Mesothelial cell of epicardium (in vitro differentiated cells): ENCODE measurements around the gene OTOS. TPM values are rescaled to one million over a fixed set of nuclear protein-coding genes. Genes with fewer than 3 reads are reported as not detected.

Experiments used
- DNase-seq, 2 experiments: peaks; one replicate each; pipeline ENCODE4 v3.0.0; 2021; ENCODE audit warnings: low spot score in 2 of 2; ENCODE audit not compliant: unreplicated experiment in 2 of 2
- H3K27ac Mint-ChIP-seq: 2 replicates; pipeline ENCODE4 v1.8.0; 2021; ENCODE audit warnings: mixed read lengths
- H3K27me3 Mint-ChIP-seq: 2 replicates; pipeline ENCODE4 v1.8.0; 2021; ENCODE audit warnings: low read depth, mixed read lengths
- H3K36me3 Mint-ChIP-seq: 2 replicates; pipeline ENCODE4 v1.8.0; 2021; ENCODE audit warnings: mixed read lengths
- H3K4me1 Mint-ChIP-seq: 2 replicates; pipeline ENCODE4 v1.8.0; 2021; ENCODE audit warnings: mixed read lengths
- H3K4me3 Mint-ChIP-seq: 2 replicates; pipeline ENCODE4 v1.8.0; 2021; ENCODE audit warnings: mild to moderate bottlenecking, moderate library complexity, mixed read lengths
- H3K9me3 Mint-ChIP-seq: 2 replicates; pipeline ENCODE4 v1.8.0; 2021; ENCODE audit warnings: mixed read lengths
- CTCF ChIP-seq: fragments of 200-600 bp; sonication (generic); IDR thresholded peaks from one replicate; pipeline ENCODE4 v1.5.0; 2021; ENCODE audit warnings: antibody characterized with exemption; ENCODE audit not compliant: unreplicated experiment
- total RNA-seq: library from RNA; stranded (reverse); gene quantifications from 3 replicates; pipeline ENCODE4 v1.2.1, GENCODE V29; 2021

OTOS gene
- total RNA-seq, 1 donor from 2014 or later, result not detected

DNA sequence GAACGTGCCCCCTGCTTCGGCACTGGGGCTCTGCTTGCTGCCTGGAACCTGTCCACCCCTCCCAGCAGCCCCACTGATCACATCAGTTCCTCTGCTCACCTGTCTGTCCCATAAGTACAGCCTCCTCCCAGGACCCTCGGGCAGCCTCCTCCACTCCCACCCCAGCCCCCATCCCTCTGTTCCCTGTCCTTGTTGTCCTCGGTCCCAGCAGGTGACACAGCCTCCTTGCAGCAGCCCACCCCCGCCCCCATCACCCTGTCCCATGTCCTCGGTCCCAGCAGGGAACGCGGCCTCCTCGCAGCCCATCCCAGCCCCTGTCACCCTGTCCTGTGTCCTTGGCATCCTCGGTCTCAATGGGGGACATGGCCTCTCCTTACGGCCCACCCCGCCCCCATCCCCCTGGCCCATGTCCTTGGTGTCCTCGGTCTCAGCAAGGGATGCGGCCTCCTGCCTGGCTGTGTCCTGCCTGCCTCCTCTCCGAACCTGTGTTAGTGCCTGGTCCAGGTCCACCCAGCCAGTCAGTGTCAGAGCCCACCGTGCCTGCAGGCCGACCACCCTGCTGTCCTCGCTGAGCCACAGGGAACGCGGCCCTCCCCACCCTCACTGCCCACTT lies 4.3 kb upstream of the OTOS start:
- Mint-ChIP-seq H3K9me3 (no peaks in the 10 kb centered on the region), H3K27me3 (peaks cover 28% of the 10 kb centered on the region), H3K4me1 (peaks cover 2% of the 10 kb centered on the region), H3K36me3 (no peaks in the 10 kb centered on the region), H3K4me3 (no peak overlapping the region), H3K27ac (no peak overlapping the region)
- DNase-seq, result no peak
- TF ChIP-seq CTCF, result no peak

DNA sequence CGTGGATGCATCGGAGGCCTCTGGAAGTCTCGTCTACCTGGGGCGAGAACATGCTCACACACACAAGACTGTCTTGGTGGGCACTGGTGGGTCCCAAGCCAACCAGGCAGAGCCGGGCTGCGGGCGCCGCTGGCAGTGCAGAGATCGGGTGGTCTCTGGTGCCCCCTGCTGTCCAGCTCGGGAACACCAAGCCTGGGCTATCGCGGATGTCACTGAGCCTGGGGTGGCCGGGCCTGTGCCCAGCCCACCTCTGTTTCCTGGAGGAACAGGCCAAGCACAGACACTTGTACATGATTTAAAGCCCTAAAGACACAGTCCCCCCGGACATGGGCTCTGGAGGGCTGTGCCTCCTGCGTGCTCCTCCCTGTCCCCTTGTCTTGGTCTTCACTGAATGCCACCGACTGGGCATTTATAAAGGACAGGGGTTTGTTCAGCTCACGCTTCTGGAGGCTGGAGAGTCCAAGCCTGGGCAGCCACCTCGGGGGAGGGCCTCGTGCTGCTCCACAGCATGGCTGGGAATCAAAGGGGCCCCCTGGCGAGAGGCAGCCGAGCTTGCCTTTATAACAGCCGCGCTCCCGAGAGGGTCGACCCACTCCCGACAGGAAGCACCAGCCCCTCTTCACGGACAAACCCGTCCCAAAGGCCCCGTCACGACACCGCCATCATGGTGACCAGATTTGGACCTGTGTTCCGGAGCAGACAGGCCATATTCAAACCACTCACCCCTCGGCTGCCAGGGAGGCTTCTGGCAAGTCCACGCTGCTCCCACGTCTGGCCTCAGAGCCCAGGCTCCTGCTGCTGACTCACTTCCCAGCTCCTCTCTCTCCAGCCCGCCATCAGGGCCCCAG lies 3.6 kb upstream of the OTOS start:
- DNase-seq, result peak; percentile 63 to 95
- Mint-ChIP-seq H3K9me3 (no peaks in the 10 kb centered on the region), H3K27ac (no peak overlapping the region), H3K36me3 (no peaks in the 10 kb centered on the region), H3K4me3 (no peak overlapping the region), H3K27me3 (peaks cover 32% of the 10 kb centered on the region), H3K4me1 (peaks cover 2% of the 10 kb centered on the region)
- TF ChIP-seq CTCF, result peak; percentile 96

- H3K4me1 Mint-ChIP-seq, result peaks cover 2% of the 10 kb centered on the region
- DNase-seq, result no peak
- no peak for TF ChIP-seq CTCF
- no peak overlapping the region for H3K27ac Mint-ChIP-seq
- H3K27me3 Mint-ChIP-seq, result peaks cover 34% of the 10 kb centered on the region
- no peak overlapping the region for H3K4me3 Mint-ChIP-seq
- H3K9me3 Mint-ChIP-seq, result no peaks in the 10 kb centered on the region
- H3K36me3 Mint-ChIP-seq, result no peaks in the 10 kb centered on the region
These were observed 2.8 kb upstream of the OTOS start for GRCh38 chr2:240143276-240143675.

DNA sequence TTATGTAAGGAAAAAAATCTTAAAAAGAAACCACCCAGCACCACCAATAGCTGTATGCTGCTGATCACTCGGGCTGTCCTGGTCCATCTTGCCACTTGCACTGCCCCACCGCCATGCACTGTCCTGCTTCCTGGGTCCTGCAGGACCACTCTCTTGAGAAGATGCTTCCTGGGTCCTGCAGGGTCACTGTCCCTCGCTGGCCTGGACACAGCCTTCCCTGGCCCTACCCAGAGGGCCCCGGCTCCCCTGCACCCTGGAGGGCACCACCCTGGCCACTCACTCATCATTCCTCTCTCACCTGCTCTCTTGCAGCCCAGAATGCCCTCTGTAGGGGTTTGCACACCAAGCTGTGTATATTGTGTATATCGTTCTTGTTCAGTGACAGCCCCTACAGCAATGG lies 2.4 kb upstream of the OTOS start:
- Mint-ChIP-seq H3K4me1 (peaks cover 2% of the 10 kb centered on the region), H3K9me3 (no peaks in the 10 kb centered on the region), H3K27ac (no peak overlapping the region), H3K27me3 (peaks cover 35% of the 10 kb centered on the region), H3K36me3 (no peaks in the 10 kb centered on the region), H3K4me3 (no peak overlapping the region)
- no peak for TF ChIP-seq CTCF
- DNase-seq, result no peak

DNA sequence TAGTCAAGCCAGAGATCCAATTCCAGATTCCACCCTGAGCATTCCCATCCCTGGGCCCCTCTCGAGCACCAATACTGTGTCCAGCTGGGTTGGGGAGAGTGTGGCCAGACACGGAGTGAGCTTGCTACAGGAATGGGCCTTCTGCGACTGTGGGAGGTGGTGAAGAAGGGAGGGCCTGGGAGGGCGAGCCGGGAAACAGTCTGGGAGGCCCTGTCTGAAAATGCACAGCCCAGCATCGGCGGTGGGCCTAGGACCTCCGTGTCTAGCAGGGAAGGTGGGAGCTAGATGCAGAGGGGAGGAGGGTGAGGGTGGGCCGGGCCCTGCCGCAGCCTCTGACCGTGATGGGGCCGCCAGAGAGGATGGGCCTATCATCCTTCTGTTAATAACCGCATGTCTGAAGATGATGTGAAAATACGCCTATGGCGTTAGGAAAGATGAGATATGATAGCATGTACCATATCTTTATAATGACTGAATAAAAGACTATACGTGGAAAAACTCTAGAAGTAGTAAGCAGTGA lies 1.9 kb upstream of the OTOS start:
- Mint-ChIP-seq H3K27me3 (peaks cover 38% of the 10 kb centered on the region), H3K27ac (no peak overlapping the region), H3K4me1 (peaks cover 2% of the 10 kb centered on the region), H3K4me3 (no peak overlapping the region), H3K36me3 (no peaks in the 10 kb centered on the region), H3K9me3 (no peaks in the 10 kb centered on the region)
- no peak for DNase-seq
- TF ChIP-seq CTCF, result no peak
